Activated B cell treated with CpG ODN at 0.5 μM for 24 hours (primary cell): Measurements from ENCODE around the gene MBNL1. TPM values are rescaled to one million over a fixed set of nuclear protein-coding genes. Genes with fewer than 3 reads are reported as not detected.

Experiments
- ATAC-seq: fragments of 200-7000 bp; cut with Tn5 transposase; one replicate; pipeline ENCODE4 v1.10.0; 2021; ENCODE audit warnings: low read depth, mild to moderate bottlenecking, moderate library complexity
- CTCF ChIA-PET: fragments of 350-600 bp; sonication (Branson Sonifier 250); formaldehyde crosslinking; loops from one replicate; lab custom pipeline; 2021; ENCODE audit warnings: antibody characterized with exemption; lab: Charles Lee
- POLR2A ChIA-PET: fragments of 350-600 bp; sonication (Branson Sonifier 250); formaldehyde crosslinking; loops from one replicate; lab custom pipeline; 2021; ENCODE audit warnings: antibody characterized with exemption; lab: Charles Lee
- DNase-seq: peaks from one replicate; pipeline ENCODE4 v3.0.0; 2022
- H3K27ac Mint-ChIP-seq: one replicate; pipeline ENCODE4 v1.8.0; 2020; ENCODE audit warnings: mixed read lengths
- H3K27me3 Mint-ChIP-seq: one replicate; pipeline ENCODE4 v1.8.0; 2021; ENCODE audit warnings: mixed read lengths
- H3K36me3 Mint-ChIP-seq: one replicate; pipeline ENCODE4 v1.8.0; 2021; ENCODE audit warnings: low read depth, mixed read lengths
- H3K4me1 Mint-ChIP-seq: one replicate; pipeline ENCODE4 v1.8.0; 2021; ENCODE audit warnings: mixed read lengths
- H3K4me3 Mint-ChIP-seq: one replicate; pipeline ENCODE4 v1.8.0; 2020; ENCODE audit warnings: mild to moderate bottlenecking, mixed read lengths
- H3K9me3 Mint-ChIP-seq: one replicate; pipeline ENCODE4 v1.8.0; 2020; ENCODE audit warnings: mixed read lengths
- CTCF ChIP-seq: fragments of 200-600 bp; IDR thresholded peaks from one replicate; pipeline ENCODE4 v1.8.0; 2022; ENCODE audit warnings: antibody characterized with exemption, mild to moderate bottlenecking
- intact Hi-C: fragments of 100-400 bp; cut with micrococcal nuclease; formaldehyde crosslinking; loops from one replicate; pipeline ENCODE4 v1.15.1; 2024
- total RNA-seq: library from RNA; stranded (reverse); gene quantifications from 2 replicates; pipeline ENCODE4 v1.2.3, GENCODE V29; 2022

Gene MBNL1
- total RNA-seq, 1 donor from 2014 or later, result 561 TPM

DNA sequence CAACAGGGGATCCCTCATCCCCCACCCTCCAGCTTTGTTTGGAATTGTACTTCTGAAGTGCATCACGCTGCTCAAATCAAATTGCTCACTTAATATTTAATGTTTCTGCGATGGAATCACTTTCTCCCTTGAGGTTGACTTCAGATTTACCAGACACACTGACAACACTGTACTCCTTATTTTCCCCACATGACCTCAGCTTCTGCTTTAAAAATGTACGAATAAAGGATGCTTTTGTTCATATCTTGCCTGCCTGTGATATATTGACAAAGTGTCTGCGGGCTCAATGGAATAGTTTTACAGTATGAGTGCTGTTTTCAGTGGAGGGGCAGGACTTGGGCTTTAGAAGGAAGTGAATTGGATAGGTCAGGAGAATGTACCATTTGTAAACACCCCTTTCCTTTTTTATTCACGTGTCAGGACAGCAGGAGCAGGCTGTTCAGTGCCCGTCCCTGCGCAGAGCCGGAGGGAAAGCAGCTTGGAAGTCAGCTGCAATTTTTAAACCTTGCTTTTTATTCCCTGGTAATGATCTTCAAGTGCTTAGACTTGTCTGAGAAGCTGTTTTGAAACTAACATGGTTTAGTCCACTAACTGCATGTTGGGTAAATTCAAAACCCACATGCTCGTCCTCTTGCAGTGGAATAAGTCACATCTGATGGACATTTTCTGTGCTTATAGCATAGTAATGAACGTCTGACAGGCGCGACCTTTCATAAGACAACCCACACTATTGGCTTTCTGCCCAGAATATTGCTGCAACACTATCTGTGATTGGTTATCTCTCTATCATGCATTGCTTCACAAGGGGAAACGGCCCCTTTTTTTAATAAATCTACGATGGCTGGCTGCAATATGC lies 29.9 kb downstream of the MBNL1 start:
- H3K27me3 Mint-ChIP-seq, result no peaks in the 10 kb centered on the region
- peaks cover 84% of the 10 kb centered on the region for H3K4me1 Mint-ChIP-seq
- ChIA-PET POLR2A (interaction anchor here (0.6 to 1.4 kb wide), 4 partner anchors 9 to 94 kb away, joined by 3 to 9 read pairs (median 3); no protein-coding TSS in a partner anchor), CTCF (no interaction called here)
- ATAC-seq, result peak; percentile 77
- H3K4me3 Mint-ChIP-seq, result peak overlapping the region; percentile 58
- peaks cover 54% of the 10 kb centered on the region for H3K36me3 Mint-ChIP-seq
- H3K9me3 Mint-ChIP-seq, result no peaks in the 10 kb centered on the region
- no peak for DNase-seq
- intact Hi-C loops, result loop anchor here (1.0 to 10.0 kb wide), 4 partner anchors 7 to 224 kb away; partner anchors contain the start of gene MBNL1
- no peak for TF ChIP-seq CTCF
- peak overlapping the region; percentile 61 for H3K27ac Mint-ChIP-seq

DNA sequence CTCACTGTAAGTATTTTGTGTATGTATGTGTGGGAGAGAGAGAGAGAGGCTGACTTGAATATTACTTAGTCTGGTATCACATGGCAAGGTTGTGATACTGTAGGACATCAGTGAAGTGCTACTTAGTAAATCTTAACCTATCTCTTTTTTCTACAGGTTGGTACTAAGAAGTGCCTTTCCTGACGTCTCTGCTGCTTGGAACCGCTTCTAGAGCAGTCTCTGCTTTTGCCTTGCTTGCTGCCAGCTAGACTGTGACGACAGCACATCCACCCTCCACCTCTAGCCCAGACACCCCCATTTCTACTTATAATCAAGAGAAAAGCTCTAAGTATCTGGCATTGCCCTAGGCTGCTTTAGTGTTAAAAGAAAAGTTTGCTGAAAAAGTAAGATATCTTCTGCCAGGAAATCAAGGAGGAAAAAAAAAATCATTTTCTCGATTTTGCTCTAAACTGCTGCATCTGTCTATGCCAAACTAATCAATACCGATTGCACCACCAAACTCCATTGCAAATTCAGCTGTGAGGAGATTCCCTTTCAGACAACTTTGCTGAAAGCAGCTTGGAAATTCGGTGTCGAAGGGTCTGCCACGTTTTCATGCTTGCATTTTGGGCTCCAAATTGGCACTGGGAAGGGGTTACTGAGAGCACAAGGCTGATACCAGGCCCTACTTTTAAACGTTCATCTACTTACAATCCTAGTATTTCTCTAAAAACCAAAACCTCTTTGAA lies 30.7 kb downstream of the MBNL1 start:
- Mint-ChIP-seq H3K27me3 (no peaks in the 10 kb centered on the region), H3K4me3 (peak overlapping the region; percentile 58), H3K36me3 (peaks cover 59% of the 10 kb centered on the region), H3K27ac (peak overlapping the region; percentile 61), H3K4me1 (peaks cover 87% of the 10 kb centered on the region), H3K9me3 (no peaks in the 10 kb centered on the region)
- no peak for TF ChIP-seq CTCF
- intact Hi-C loops, result loop anchor here (1.0 to 10.0 kb wide), 4 partner anchors 8 to 225 kb away; partner anchors contain the start of gene MBNL1
- ATAC-seq, result peak; percentile 47
- no peak for DNase-seq
- ChIA-PET CTCF (interaction anchor here (1.3 kb wide), 1 partner anchor 116 kb away, joined by 5 read pairs; no protein-coding TSS in a partner anchor), POLR2A (interaction anchor here (0.5 to 1.4 kb wide), 5 partner anchors 9 to 103 kb away, joined by 3 to 9 read pairs (median 6); partner anchors contain the start of gene MBNL1)

DNA sequence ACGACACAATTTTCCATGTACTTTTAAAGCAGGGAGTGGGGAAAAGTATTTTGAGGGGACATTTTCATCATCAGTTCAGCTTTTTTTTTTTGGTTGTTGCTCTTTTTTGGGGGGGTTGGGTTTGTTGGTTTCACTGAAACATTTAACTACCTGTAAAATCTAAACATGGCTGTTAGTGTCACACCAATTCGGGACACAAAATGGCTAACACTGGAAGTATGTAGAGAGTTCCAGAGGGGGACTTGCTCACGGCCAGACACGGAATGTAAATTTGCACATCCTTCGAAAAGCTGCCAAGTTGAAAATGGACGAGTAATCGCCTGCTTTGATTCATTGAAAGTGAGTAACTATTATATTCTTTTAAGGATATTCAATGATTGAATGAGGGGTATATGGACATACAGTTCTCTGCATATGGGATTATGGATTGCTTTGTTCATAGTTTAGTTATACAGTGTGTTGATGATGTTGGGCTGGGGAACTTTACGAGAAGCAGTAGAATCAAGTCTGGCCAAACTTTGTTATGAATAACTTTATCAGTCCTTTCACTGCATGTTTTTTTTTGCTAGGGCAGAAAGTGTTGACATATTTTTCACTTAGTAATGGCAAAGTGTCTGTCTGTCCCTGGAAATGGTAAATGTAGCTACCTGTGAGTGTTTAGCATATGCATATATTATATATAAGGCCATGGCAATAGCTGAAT lies 31.5 kb downstream of the MBNL1 start:
- intact Hi-C loops, result no loop called here
- H3K9me3 Mint-ChIP-seq, result no peaks in the 10 kb centered on the region
- H3K27me3 Mint-ChIP-seq, result no peaks in the 10 kb centered on the region
- ATAC-seq, result no peak
- ChIA-PET CTCF (interaction anchor here (1.3 kb wide), 1 partner anchor 117 kb away, joined by 5 read pairs; no protein-coding TSS in a partner anchor), POLR2A (interaction anchor here (0.5 to 1.4 kb wide), 4 partner anchors 31 to 102 kb away, joined by 3 to 9 read pairs (median 6); partner anchors contain the start of gene MBNL1)
- peaks cover 89% of the 10 kb centered on the region for H3K4me1 Mint-ChIP-seq
- no peak for DNase-seq
- peak overlapping the region; percentile 61 for H3K27ac Mint-ChIP-seq
- no peak for TF ChIP-seq CTCF
- H3K36me3 Mint-ChIP-seq, result peaks cover 62% of the 10 kb centered on the region
- peak overlapping the region; percentile 17 for H3K4me3 Mint-ChIP-seq

DNA sequence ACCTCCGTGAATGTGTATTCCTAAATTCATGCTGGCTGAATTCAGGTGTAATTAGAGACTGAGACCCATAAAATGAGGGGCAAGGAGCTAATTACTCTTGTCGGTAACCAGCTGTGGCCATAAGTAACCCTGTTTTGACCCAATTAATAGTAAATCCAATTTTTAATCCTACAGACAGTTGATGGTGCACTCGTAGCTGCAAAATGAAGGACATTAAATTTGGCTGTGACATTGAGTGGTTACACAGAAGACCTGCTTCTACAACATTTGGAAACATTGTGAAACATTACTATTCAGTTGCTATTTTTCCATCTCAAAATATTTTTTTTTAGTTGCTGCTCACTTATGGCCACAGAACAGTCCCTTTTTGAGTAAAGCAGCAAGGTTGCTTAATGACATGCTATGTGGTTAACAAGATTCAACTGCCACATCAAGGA lies 33.0 kb downstream of the MBNL1 start:
- Mint-ChIP-seq H3K27me3 (no peaks in the 10 kb centered on the region), H3K27ac (peak overlapping the region; percentile 46), H3K9me3 (no peaks in the 10 kb centered on the region), H3K4me1 (peaks cover 87% of the 10 kb centered on the region), H3K4me3 (no peak overlapping the region), H3K36me3 (peaks cover 64% of the 10 kb centered on the region)
- CTCF ChIA-PET, result interaction anchor here (1.1 to 1.6 kb wide), 2 partner anchors 10 to 118 kb away, joined by 4 to 6 read pairs; no protein-coding TSS in a partner anchor
- DNase-seq, result no peak
- intact Hi-C loops, result loop anchor here (1.0 to 2.0 kb wide), 2 partner anchors 32 to 43 kb away; no protein-coding TSS in a partner anchor
- POLR2A ChIA-PET, result interaction anchor here (1.0 kb wide), 1 partner anchor 75 kb away, joined by 3 read pairs; no protein-coding TSS in a partner anchor
- no peak for ATAC-seq
- no peak for TF ChIP-seq CTCF
